Bronchial epithelial cell (primary cell): Measurements from ENCODE around the gene CRIP3. TPM values are rescaled to one million over a fixed set of nuclear protein-coding genes. Genes with fewer than 3 reads are reported as not detected.

Experiments used
- DNase-seq: peaks from one replicate; pipeline ENCODE4 v3.0.0-alpha.2; 2010; ENCODE audit warnings: low read depth
- FAIRE-seq: peaks from 2 replicates; lab custom pipeline; 2011; peaks lifted over from hg19 to GRCh38; lab: Jason Lieb, UNC
- H3K27me3 ChIP-seq: 2 replicates; pipeline ENCODE4 v1.5.1; 2011; ENCODE audit warnings: low read length; ENCODE audit not compliant: control insufficient read depth, insufficient read depth
- H3K36me3 ChIP-seq: 2 replicates; pipeline ENCODE4 v1.5.1; 2011; ENCODE audit warnings: low read length; ENCODE audit not compliant: control insufficient read depth, insufficient read depth
- H3K4me3 ChIP-seq: 2 replicates; pipeline ENCODE4 v1.5.1; 2011; ENCODE audit warnings: mild to moderate bottlenecking, low read depth, low read length, control low read depth
- CTCF ChIP-seq: IDR thresholded peaks from 2 replicates; pipeline ENCODE4 v1.5.1; 2011; ENCODE audit warnings: mild to moderate bottlenecking, moderate library complexity, low read length, control low read depth, inconsistent platforms; ENCODE audit not compliant: insufficient read depth, severe bottlenecking
- total RNA-seq: library from RNA; depleted of rRNA; stranded (reverse); fragments of >200 nt; gene quantifications from 2 replicates; pipeline ENCODE4 v1.2.1, GENCODE V29; 2014

Gene CRIP3
- total RNA-seq, 1 donor from 2014 or later: not detected

GRCh38 chr6:43284991-43285781 lies 23.4 kb downstream of the CRIP3 start:
- no peak for FAIRE-seq
- Histone ChIP-seq H3K36me3 (no peaks in the 10 kb centered on the region), H3K4me3 (no peak overlapping the region), H3K27me3 (peaks cover 14% of the 10 kb centered on the region)
- DNase-seq: no peak
- no peak for TF ChIP-seq CTCF

- Histone ChIP-seq H3K36me3 (no peaks in the 10 kb centered on the region), H3K27me3 (peaks cover 16% of the 10 kb centered on the region), H3K4me3 (no peak overlapping the region)
- DNase-seq: no peak
- no peak for FAIRE-seq
- TF ChIP-seq CTCF: no peak
Observed at GRCh38 chr6:43283905-43284304, 24.7 kb downstream of the CRIP3 start.

- Histone ChIP-seq H3K27me3 (peaks cover 16% of the 10 kb centered on the region), H3K36me3 (no peaks in the 10 kb centered on the region), H3K4me3 (no peak overlapping the region)
- TF ChIP-seq CTCF: no peak
- DNase-seq (no peak), FAIRE-seq (no peak)
Observed at GRCh38 chr6:43283514-43283901, 25.1 kb downstream of the CRIP3 start.

GRCh38 chr6:43282636-43283513 lies 25.8 kb downstream of the CRIP3 start:
- TF ChIP-seq CTCF: no peak
- H3K4me3 ChIP-seq: no peak overlapping the region
- peaks cover 16% of the 10 kb centered on the region for H3K27me3 ChIP-seq
- DNase-seq (no peak), FAIRE-seq (no peak)
- no peaks in the 10 kb centered on the region for H3K36me3 ChIP-seq

GRCh38 chr6:43282060-43282459 lies 26.6 kb downstream of the CRIP3 start:
- no peak for TF ChIP-seq CTCF
- DNase-seq: no peak
- peaks cover 14% of the 10 kb centered on the region for H3K27me3 ChIP-seq
- H3K4me3 ChIP-seq: no peak overlapping the region
- H3K36me3 ChIP-seq: no peaks in the 10 kb centered on the region
- FAIRE-seq: no peak
